ENCODE data around the gene TGFB2. TPM values are rescaled to one million over a fixed set of nuclear protein-coding genes. Genes with fewer than 3 reads are reported as not detected.

Gene TGFB2
- total RNA-seq, 1 donor: 13.4 TPM

GRCh38 chr1:218433744-218434143 lies 88.6 kb downstream of the TGFB2 start:
- no peak overlapping the region for H3K4me3 ChIP-seq (ENCODE audit: insufficient read depth, low read length)
- no peaks in the 10 kb centered on the region for H3K27me3 ChIP-seq (ENCODE audit: insufficient read depth, low read length)
- no peak overlapping the region for H2AFZ ChIP-seq (ENCODE audit: low read length)
- no peak overlapping the region for H3K27ac ChIP-seq (ENCODE audit: low read depth, low read length)
- DNase-seq (ENCODE audit: insufficient read length, low spot score, missing footprints): no peak
- H3K4me1 ChIP-seq (ENCODE audit: insufficient read depth, low read length): no peaks in the 10 kb centered on the region
- peaks cover 3% of the 10 kb centered on the region for H3K79me2 ChIP-seq (ENCODE audit: insufficient read depth, low read length)
- H4K20me1 ChIP-seq (ENCODE audit: insufficient read depth, low read length): no peaks in the 10 kb centered on the region
- TF ChIP-seq CTCF (IDR thresholded peaks at IDR 0.05; ENCODE audit: extremely low read depth, low read depth, low read length): no peak
- no peaks in the 10 kb centered on the region for H3K9me3 ChIP-seq (ENCODE audit: low read depth, low read length)
- H3K36me3 ChIP-seq (ENCODE audit: insufficient read depth, low read length): peaks cover 15% of the 10 kb centered on the region
- H3K4me2 ChIP-seq (ENCODE audit: insufficient read depth, low read length): no peak overlapping the region

GRCh38 chr1:218435528-218435927 lies 90.4 kb downstream of the TGFB2 start:
- DNase-seq (ENCODE audit: insufficient read length, low spot score, missing footprints): no peak
- no peak for TF ChIP-seq CTCF (IDR thresholded peaks at IDR 0.05; ENCODE audit: extremely low read depth, low read depth, low read length)
- no peaks in the 10 kb centered on the region for H4K20me1 ChIP-seq (ENCODE audit: insufficient read depth, low read length)
- H3K27ac ChIP-seq (ENCODE audit: low read depth, low read length): no peak overlapping the region
- H3K27me3 ChIP-seq (ENCODE audit: insufficient read depth, low read length): no peaks in the 10 kb centered on the region
- no peak overlapping the region for H3K4me2 ChIP-seq (ENCODE audit: insufficient read depth, low read length)
- peaks cover 15% of the 10 kb centered on the region for H3K36me3 ChIP-seq (ENCODE audit: insufficient read depth, low read length)
- peaks cover 8% of the 10 kb centered on the region for H3K4me1 ChIP-seq (ENCODE audit: insufficient read depth, low read length)
- no peak overlapping the region for H3K4me3 ChIP-seq (ENCODE audit: insufficient read depth, low read length)
- H3K9me3 ChIP-seq (ENCODE audit: low read depth, low read length): no peaks in the 10 kb centered on the region
- no peaks in the 10 kb centered on the region for H3K79me2 ChIP-seq (ENCODE audit: insufficient read depth, low read length)
- H2AFZ ChIP-seq (ENCODE audit: low read length): no peak overlapping the region

GRCh38 chr1:218436346-218436745 lies 91.2 kb downstream of the TGFB2 start:
- Histone ChIP-seq H2AFZ (ENCODE audit: low read length) (no peak overlapping the region), H3K4me2 (ENCODE audit: insufficient read depth, low read length) (no peak overlapping the region), H3K36me3 (ENCODE audit: insufficient read depth, low read length) (peaks cover 15% of the 10 kb centered on the region), H3K4me3 (ENCODE audit: insufficient read depth, low read length) (no peak overlapping the region), H3K27ac (ENCODE audit: low read depth, low read length) (no peak overlapping the region), H4K20me1 (ENCODE audit: insufficient read depth, low read length) (no peaks in the 10 kb centered on the region), H3K9me3 (ENCODE audit: low read depth, low read length) (no peaks in the 10 kb centered on the region), H3K4me1 (ENCODE audit: insufficient read depth, low read length) (peaks cover 8% of the 10 kb centered on the region), H3K27me3 (ENCODE audit: insufficient read depth, low read length) (no peaks in the 10 kb centered on the region), H3K79me2 (ENCODE audit: insufficient read depth, low read length) (no peaks in the 10 kb centered on the region)
- no peak for TF ChIP-seq CTCF (IDR thresholded peaks at IDR 0.05; ENCODE audit: extremely low read depth, low read depth, low read length)
- DNase-seq (ENCODE audit: insufficient read length, low spot score, missing footprints): no peak

GRCh38 chr1:218436997-218437396 lies 91.9 kb downstream of the TGFB2 start:
- Histone ChIP-seq H3K36me3 (ENCODE audit: insufficient read depth, low read length) (peaks cover 15% of the 10 kb centered on the region), H3K4me3 (ENCODE audit: insufficient read depth, low read length) (no peak overlapping the region), H3K27ac (ENCODE audit: low read depth, low read length) (no peak overlapping the region), H3K27me3 (ENCODE audit: insufficient read depth, low read length) (no peaks in the 10 kb centered on the region), H3K79me2 (ENCODE audit: insufficient read depth, low read length) (no peaks in the 10 kb centered on the region), H3K4me1 (ENCODE audit: insufficient read depth, low read length) (peaks cover 8% of the 10 kb centered on the region), H3K4me2 (ENCODE audit: insufficient read depth, low read length) (no peak overlapping the region), H4K20me1 (ENCODE audit: insufficient read depth, low read length) (no peaks in the 10 kb centered on the region), H3K9me3 (ENCODE audit: low read depth, low read length) (no peaks in the 10 kb centered on the region), H2AFZ (ENCODE audit: low read length) (no peak overlapping the region)
- no peak for TF ChIP-seq CTCF (IDR thresholded peaks at IDR 0.05; ENCODE audit: extremely low read depth, low read depth, low read length)
- no peak for DNase-seq (ENCODE audit: insufficient read length, low spot score, missing footprints)
